Astrocyte of the cerebellum (primary cell): Measurements from ENCODE around the gene KLHL1.

ENCODE experiments used
- DNase-seq: peaks from one replicate; pipeline ENCODE4 v3.0.0-alpha.2; 2011; ENCODE audit warnings: low read depth
- H3K4me3 ChIP-seq: 2 replicates; pipeline ENCODE4 v1.5.1; 2011; ENCODE audit warnings: mild to moderate bottlenecking, low read depth, low read length, moderate library complexity
- CTCF ChIP-seq: IDR thresholded peaks from 2 replicates; pipeline ENCODE4 v1.5.1; 2012; ENCODE audit warnings: low read length, low read depth, moderate library complexity, mild to moderate bottlenecking; ENCODE audit errors: missing control alignments
- in situ Hi-C: cut with HindIII; loops from 2 replicates; pipeline ENCODE4 v1.10.0; 2017; ENCODE audit warnings: low sequenced_read_pairs

The KLHL1 gene

GRCh38 chr13:69751259-69751658, 357.0 kb downstream of the KLHL1 start:
- no peak for TF ChIP-seq CTCF
- H3K4me3 ChIP-seq: no peak overlapping the region
- in situ Hi-C loops: no loop called here
- no peak for DNase-seq

GRCh38 chr13:69737129-69737935, 370.9 kb downstream of the KLHL1 start:
- DNase-seq: no peak
- in situ Hi-C loops: no loop called here
- no peak overlapping the region for H3K4me3 ChIP-seq
- TF ChIP-seq CTCF: no peak

GRCh38 chr13:69721631-69722030, 386.6 kb downstream of the KLHL1 start:
- in situ Hi-C loops: no loop called here
- no peak for TF ChIP-seq CTCF
- H3K4me3 ChIP-seq: no peak overlapping the region
- DNase-seq: no peak

GRCh38 chr13:69720278-69720983, 387.8 kb downstream of the KLHL1 start:
- in situ Hi-C loops: no loop called here

GRCh38 chr13:69706807-69707206, 401.4 kb downstream of the KLHL1 start:
- no peak for TF ChIP-seq CTCF
- no peak overlapping the region for H3K4me3 ChIP-seq
- in situ Hi-C loops: no loop called here
- DNase-seq: no peak

More at GRCh38 chr13:69720278-69720983, 387.8 kb downstream of the KLHL1 start:
- no peak for TF ChIP-seq CTCF
- no peak for DNase-seq
- H3K4me3 ChIP-seq: no peak overlapping the region

GRCh38 chr13:69704311-69704710, 403.9 kb downstream of the KLHL1 start:
- DNase-seq: peak; percentile 79
- H3K4me3 ChIP-seq: no peak overlapping the region
- in situ Hi-C loops: no loop called here
- TF ChIP-seq CTCF: no peak
